Right ventricle myocardium inferior (tissue), 1 donor: ENCODE measurements around the gene NFKBIB. TPM values are rescaled to one million over a fixed set of nuclear protein-coding genes. Genes with fewer than 3 reads are reported as not detected.
"Not testable (repeated sequence)": the region's sequence is repeated elsewhere in the genome, so short reads cannot be mapped to it uniquely, and the experiment has no call there.

Experiments used
- ATAC-seq: fragments of 200-7000 bp; cut with Tn5 transposase; one replicate; pipeline ENCODE4 v1.9.1; 2020; ENCODE audit warnings: mild to moderate bottlenecking, moderate library complexity
- DNase-seq: peaks from one replicate; pipeline ENCODE4 v3.0.0; 2021; ENCODE audit errors: missing footprints
- intact Hi-C: fragments of 100-400 bp; cut with DNase I; formaldehyde crosslinking; loops from one replicate; pipeline ENCODE4 v1.11.0; 2022
- long read RNA-seq: library from polyadenylated mRNA; unstranded; transcript quantifications from one replicate; pipeline ENCODE4 v2.0.0, GENCODE V29; 2021
- total RNA-seq: library from RNA; stranded (reverse); fragmentation: NEBNext Ultra II Directional; extraction: Animal tissue kit (Norgen Biotek cat#: 25700); gene quantifications from one replicate; pipeline ENCODE4 v1.2.1, GENCODE V29; 2021
- donor health status: DM: no; HTN: yes; CAD: no; lungs with severe emphysema.

Gene NFKBIB, protein sequence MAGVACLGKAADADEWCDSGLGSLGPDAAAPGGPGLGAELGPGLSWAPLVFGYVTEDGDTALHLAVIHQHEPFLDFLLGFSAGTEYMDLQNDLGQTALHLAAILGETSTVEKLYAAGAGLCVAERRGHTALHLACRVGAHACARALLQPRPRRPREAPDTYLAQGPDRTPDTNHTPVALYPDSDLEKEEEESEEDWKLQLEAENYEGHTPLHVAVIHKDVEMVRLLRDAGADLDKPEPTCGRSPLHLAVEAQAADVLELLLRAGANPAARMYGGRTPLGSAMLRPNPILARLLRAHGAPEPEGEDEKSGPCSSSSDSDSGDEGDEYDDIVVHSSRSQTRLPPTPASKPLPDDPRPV
- total RNA-seq: 17.9 TPM
- long read RNA-seq, partial matches to known transcripts: 0 of 7 reads
- long read RNA-seq, other reads (novel, unspliced or antisense): 3 of 7 reads

DNA sequence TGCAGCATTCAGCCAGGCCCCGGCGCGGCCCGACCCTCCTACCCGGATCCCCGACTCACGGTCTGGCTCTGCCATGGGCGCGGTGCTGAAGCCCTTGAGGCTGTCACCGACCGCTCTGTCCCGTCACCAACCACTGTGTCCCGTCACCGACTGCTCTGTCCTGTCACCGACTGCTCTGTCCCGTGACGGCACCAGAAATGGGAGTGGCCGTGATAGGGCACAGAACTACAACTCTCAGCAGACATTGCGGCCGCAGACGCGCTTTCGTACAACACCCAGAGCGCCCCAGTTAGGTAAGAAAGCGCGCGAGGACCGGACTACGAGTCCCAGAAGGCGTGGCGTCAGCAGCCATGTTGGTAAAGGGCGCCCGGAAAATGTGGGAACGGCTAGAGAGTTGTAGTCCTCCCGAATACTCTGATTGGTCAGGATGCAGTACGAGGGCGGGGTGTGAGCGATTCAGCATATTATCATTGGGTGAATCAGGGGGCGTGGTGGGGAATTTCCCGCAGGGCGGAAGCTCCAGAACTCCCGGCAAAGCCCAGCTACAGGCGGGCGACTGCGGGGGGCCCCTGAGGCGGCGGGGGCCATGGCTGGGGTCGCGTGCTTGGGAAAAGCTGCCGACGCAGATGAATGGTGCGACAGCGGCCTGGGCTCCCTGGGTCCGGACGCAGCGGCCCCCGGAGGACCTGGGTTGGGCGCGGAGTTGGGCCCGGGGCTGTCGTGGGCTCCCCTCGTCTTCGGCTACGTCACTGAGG is at the start of gene NFKBIB, which contains the start of gene SIRT2:
Gene NFKBIB (plus strand): TSS at position 523 of the 755 bp plus-strand sequence. CDS start 64 bp downstream, at position 587.
Gene SIRT2 (minus strand): TSS at position 172 of the 755 bp plus-strand sequence. CDS start 97 bp downstream, at position 75.
- peak; percentile 99 for ATAC-seq
- intact Hi-C loops: loop anchor here (1.0 to 5.0 kb wide), 3 partner anchors 31 to 282 kb away; partner anchors contain the start of genes EIF3K, HNRNPL, MAP4K1 and MRPS12

GRCh38 chr19:38850436-38850975 is 49.3 kb upstream of the NFKBIB start:
- DNase-seq (peak; percentile 99), ATAC-seq (peak; percentile 90)
- intact Hi-C loops: loop anchor here (1.0 to 10.0 kb wide), 3 partner anchors 19 to 1434 kb away; partner anchors contain the start of genes ACTN4, AKT2 and ECH1

More for the DNA sequence above, at the start of gene NFKBIB, which contains the start of gene SIRT2:
- peak; percentile 100 for DNase-seq

DNA sequence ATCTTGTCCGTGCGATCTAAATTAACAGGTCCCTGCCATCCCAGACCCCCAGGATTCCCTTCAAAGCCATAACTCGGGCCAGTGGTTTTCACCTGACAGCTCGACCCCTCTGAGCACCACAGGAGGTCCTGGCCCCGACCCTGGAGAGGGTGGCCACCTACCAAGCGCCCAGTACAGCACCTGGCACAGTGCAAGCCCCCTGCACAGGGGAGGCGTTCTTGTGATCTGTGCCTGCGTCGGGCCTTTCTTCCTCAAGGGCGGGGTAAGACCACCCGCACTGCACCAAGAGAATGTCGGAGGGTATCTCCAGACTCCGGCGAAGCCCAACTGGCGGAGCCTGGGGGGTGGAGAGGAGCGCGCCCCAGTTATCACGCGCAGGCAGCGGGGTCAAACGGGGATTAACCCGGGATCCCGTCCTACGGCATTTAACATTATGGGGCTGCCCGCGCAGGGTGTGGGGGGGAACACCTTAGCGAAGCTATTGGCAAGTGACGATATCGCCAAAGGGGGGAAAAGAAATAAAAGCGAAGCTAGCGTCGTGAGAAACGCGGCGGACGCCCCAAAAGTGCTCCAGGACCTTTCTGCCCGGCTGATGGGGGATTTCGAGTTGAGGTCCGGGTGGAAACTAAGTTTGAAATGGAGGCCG is 48.7 kb upstream of the NFKBIB start:
- DNase-seq (no peak), ATAC-seq (no peak)
- intact Hi-C loops: loop anchor here (1.0 to 10.0 kb wide), 3 partner anchors 20 to 1434 kb away; partner anchors contain the start of genes ACTN4, AKT2 and ECH1

GRCh38 chr19:38851622-38852230 is 48.0 kb upstream of the NFKBIB start:
- intact Hi-C loops: loop anchor here (5.0 to 10.0 kb wide), 2 partner anchors 204 to 1433 kb away; partner anchors contain the start of genes ACTN4 and AKT2
- peak; percentile 55 for ATAC-seq
- peak; percentile 96 for DNase-seq

GRCh38 chr19:38852231-38853044 is 47.3 kb upstream of the NFKBIB start:
- no peak for ATAC-seq
- intact Hi-C loops: loop anchor here (5.0 to 10.0 kb wide), 2 partner anchors 205 to 1432 kb away; partner anchors contain the start of genes ACTN4 and AKT2
- peak; percentile 81 for DNase-seq

- no peak for DNase-seq
- intact Hi-C loops: loop anchor here (5.0 to 10.0 kb wide), 2 partner anchors 206 to 1432 kb away; partner anchors contain the start of genes ACTN4 and AKT2
- ATAC-seq: no peak
These were observed 46.6 kb upstream of the NFKBIB start for GRCh38 chr19:38853214-38853613.

- not testable (repeated sequence) for DNase-seq, ATAC-seq
- intact Hi-C loops: loop anchor here (5.0 to 10.0 kb wide), 2 partner anchors 208 to 1430 kb away; partner anchors contain the start of genes ACTN4 and AKT2
These were observed 44.8 kb upstream of the NFKBIB start for GRCh38 chr19:38854961-38855360.

GRCh38 chr19:38855751-38856150 is 44.0 kb upstream of the NFKBIB start:
- DNase-seq, ATAC-seq: not testable (repeated sequence)
- intact Hi-C loops: loop anchor here (10.0 kb wide), 1 partner anchor 1429 kb away; the partner anchor contains the start of gene AKT2

GRCh38 chr19:38856813-38857212 is 43.0 kb upstream of the NFKBIB start:
- intact Hi-C loops: loop anchor here (10.0 kb wide), 1 partner anchor 1428 kb away; the partner anchor contains the start of gene AKT2
- DNase-seq (no peak), ATAC-seq (no peak)

GRCh38 chr19:38859631-38860204 is 40.1 kb upstream of the NFKBIB start:
- intact Hi-C loops: loop anchor here (10.0 kb wide), 1 partner anchor 1425 kb away; the partner anchor contains the start of gene AKT2
- not testable (repeated sequence) for DNase-seq, ATAC-seq

GRCh38 chr19:38861368-38861767 is 38.4 kb upstream of the NFKBIB start:
- no peak for DNase-seq
- intact Hi-C loops: no loop called here

GRCh38 chr19:38862321-38863059 is 37.3 kb upstream of the NFKBIB start:
- intact Hi-C loops: no loop called here
- ATAC-seq (peak; percentile 63), DNase-seq (no peak)

More at GRCh38 chr19:38861368-38861767, 38.4 kb upstream of the NFKBIB start:
- ATAC-seq: no peak

- DNase-seq: no peak
- no peak for ATAC-seq
- intact Hi-C loops: no loop called here
These were observed 32.5 kb upstream of the NFKBIB start for GRCh38 chr19:38867171-38867780.

GRCh38 chr19:38868551-38868950 is 31.2 kb upstream of the NFKBIB start:
- DNase-seq (no peak), ATAC-seq (no peak)
- intact Hi-C loops: no loop called here
